Transverse colon (tissue), 4 donors: ENCODE data around the gene SPACA4.

ENCODE experiments used
- CTCF ChIP-seq, 5 experiments: fragments of 200-600 bp in 3 of 5; fragments of 450-650 bp in 2 of 5; sonication (generic) in 3 of 5; IDR thresholded peaks; 1 replicate in 2 of 5; 2 replicates in 3 of 5; pipeline ENCODE4 v1.5.1; 2016 to 2017; ENCODE audit warnings: antibody characterized with exemption in 5 of 5, inconsistent platforms in 3 of 5, mild to moderate bottlenecking in 2 of 5, moderate library complexity in 1 of 5
- POLR2A ChIP-seq: fragments of 450-650 bp; IDR thresholded peaks from one replicate; pipeline ENCODE4 v1.6.1; 2016; ENCODE audit warnings: antibody characterized with exemption, mild to moderate bottlenecking, moderate library complexity
- POLR2AphosphoS5 ChIP-seq, 3 donors: sonication (generic); formaldehyde crosslinking; IDR thresholded peaks; one replicate each; pipeline ENCODE4 v1.6.1; 2016; ENCODE audit warnings: antibody characterized with exemption in 3 of 3

GRCh38 chr19:48642862-48643261 is 36.3 kb downstream of the SPACA4 start:
- TF ChIP-seq CTCF (IDR thresholded peaks at IDR 0.05) = no peak
- TF ChIP-seq POLR2A = no peak
- TF ChIP-seq POLR2AphosphoS5 (IDR thresholded peaks at IDR 0.05) = no peak
